ENCODE measurements around the gene CCDC3. TPM values are rescaled to one million over a fixed set of nuclear protein-coding genes. Genes with fewer than 3 reads are reported as not detected.

The CCDC3 gene
- total RNA-seq, 1 experiment from 2014 or later: 0.10 TPM

DNA sequence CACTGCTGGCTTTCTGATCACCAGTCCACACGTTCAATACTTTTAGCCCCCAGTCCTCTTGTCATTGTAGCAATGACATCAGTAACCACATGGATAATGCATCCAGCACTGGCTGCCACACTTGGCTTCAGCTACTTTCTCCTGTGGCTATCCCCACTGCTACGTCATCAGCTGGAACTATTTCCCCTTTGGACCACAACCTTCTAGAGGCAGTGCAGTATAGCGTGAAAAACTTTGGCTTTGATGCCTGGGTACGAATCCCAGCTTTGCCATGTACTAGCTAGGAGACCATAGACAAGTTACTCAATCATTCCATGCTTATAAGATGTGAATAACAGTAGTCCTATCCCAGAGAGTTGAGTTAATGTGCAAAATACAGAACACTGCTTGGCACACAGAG lies 63.2 kb downstream of the CCDC3 start:
- BruUV-seq (replicated peaks): no TSS peak
- Histone ChIP-seq H3K4me3 (ENCODE audit: low read depth in 2 of 2, low read length in 2 of 2) (no peak overlapping the region), H3K36me3 (ENCODE audit: control insufficient read depth, insufficient read depth, low read length) (no peaks in the 10 kb centered on the region), H3K27ac (ENCODE audit: low read length) (no peak overlapping the region), H3K27me3 (ENCODE audit: control insufficient read depth, insufficient read depth, low read length) (no peaks in the 10 kb centered on the region; the same call in 1 of the 2 replicates), H3K9me3 (ENCODE audit: control insufficient read depth, insufficient read depth, low read depth, low read length) (no peaks in the 10 kb centered on the region), H3K4me1 (ENCODE audit: control insufficient read depth, insufficient read depth, low read length) (no peaks in the 10 kb centered on the region)
- POLR2A ChIA-PET: no interaction called here
- CTCF ChIA-PET: no interaction called here
- TF ChIP-seq, protein P1, sequence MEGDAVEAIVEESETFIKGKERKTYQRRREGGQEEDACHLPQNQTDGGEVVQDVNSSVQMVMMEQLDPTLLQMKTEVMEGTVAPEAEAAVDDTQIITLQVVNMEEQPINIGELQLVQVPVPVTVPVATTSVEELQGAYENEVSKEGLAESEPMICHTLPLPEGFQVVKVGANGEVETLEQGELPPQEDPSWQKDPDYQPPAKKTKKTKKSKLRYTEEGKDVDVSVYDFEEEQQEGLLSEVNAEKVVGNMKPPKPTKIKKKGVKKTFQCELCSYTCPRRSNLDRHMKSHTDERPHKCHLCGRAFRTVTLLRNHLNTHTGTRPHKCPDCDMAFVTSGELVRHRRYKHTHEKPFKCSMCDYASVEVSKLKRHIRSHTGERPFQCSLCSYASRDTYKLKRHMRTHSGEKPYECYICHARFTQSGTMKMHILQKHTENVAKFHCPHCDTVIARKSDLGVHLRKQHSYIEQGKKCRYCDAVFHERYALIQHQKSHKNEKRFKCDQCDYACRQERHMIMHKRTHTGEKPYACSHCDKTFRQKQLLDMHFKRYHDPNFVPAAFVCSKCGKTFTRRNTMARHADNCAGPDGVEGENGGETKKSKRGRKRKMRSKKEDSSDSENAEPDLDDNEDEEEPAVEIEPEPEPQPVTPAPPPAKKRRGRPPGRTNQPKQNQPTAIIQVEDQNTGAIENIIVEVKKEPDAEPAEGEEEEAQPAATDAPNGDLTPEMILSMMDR (IDR thresholded peaks at IDR 0.05): no peak
- TF ChIP-seq TCF7L2 (IDR thresholded peaks at IDR 0.05; ENCODE audit: low read depth, low read length): no peak
- TF ChIP-seq, protein P2, sequence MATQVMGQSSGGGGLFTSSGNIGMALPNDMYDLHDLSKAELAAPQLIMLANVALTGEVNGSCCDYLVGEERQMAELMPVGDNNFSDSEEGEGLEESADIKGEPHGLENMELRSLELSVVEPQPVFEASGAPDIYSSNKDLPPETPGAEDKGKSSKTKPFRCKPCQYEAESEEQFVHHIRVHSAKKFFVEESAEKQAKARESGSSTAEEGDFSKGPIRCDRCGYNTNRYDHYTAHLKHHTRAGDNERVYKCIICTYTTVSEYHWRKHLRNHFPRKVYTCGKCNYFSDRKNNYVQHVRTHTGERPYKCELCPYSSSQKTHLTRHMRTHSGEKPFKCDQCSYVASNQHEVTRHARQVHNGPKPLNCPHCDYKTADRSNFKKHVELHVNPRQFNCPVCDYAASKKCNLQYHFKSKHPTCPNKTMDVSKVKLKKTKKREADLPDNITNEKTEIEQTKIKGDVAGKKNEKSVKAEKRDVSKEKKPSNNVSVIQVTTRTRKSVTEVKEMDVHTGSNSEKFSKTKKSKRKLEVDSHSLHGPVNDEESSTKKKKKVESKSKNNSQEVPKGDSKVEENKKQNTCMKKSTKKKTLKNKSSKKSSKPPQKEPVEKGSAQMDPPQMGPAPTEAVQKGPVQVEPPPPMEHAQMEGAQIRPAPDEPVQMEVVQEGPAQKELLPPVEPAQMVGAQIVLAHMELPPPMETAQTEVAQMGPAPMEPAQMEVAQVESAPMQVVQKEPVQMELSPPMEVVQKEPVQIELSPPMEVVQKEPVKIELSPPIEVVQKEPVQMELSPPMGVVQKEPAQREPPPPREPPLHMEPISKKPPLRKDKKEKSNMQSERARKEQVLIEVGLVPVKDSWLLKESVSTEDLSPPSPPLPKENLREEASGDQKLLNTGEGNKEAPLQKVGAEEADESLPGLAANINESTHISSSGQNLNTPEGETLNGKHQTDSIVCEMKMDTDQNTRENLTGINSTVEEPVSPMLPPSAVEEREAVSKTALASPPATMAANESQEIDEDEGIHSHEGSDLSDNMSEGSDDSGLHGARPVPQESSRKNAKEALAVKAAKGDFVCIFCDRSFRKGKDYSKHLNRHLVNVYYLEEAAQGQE (IDR thresholded peaks at IDR 0.05; ENCODE audit: insufficient read depth in 1 of 2, low read depth in 2 of 2, low read length in 1 of 2): no peak
- TF ChIP-seq SIN3A (IDR thresholded peaks at IDR 0.05; ENCODE audit: borderline replicate concordance, insufficient read depth, low read depth, low read length): no peak
- TF ChIP-seq POLR2AphosphoS5 (IDR thresholded peaks at IDR 0.05; ENCODE audit: low read depth, low read length): no peak
- ATAC-seq: no peak
- intact Hi-C loops (cut with micrococcal nuclease; ENCODE audit: unreplicated experiment): no loop called here
- no peak for DNase-seq (ENCODE audit: low read depth, low spot score)
- in situ Hi-C loops (cut with HindIII; ENCODE audit: low pct_unique_long_range_greater_than_20kb, low sequenced_read_pairs): no loop called here

DNA sequence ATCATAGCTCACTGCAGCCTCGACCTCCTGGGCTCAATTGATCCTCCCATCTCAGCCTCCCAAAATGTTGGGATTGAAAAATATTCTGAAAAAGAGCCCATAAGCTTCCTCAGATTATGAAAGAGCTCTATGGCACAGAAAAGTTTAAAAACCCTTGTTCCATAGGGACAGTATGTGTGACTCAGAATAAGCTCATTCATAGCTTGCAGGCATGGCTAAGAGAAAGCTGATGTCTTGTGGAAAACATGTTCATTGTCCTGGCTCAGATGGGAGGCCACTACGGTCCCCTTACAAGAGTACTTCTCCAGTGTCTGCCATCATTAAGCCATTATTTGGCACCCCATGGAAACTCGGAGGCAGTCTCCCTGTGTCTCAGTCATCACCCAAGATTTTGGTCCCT lies 64.0 kb downstream of the CCDC3 start:
- ATAC-seq (no peak), DNase-seq (ENCODE audit: low read depth, low spot score) (no peak)
- ChIA-PET POLR2A (interaction anchor here (0.7 kb wide), 1 partner anchor 84 kb away, joined by 3 read pairs; no protein-coding TSS in a partner anchor), CTCF (no interaction called here)
- no peak overlapping the region for H3K4me3 ChIP-seq (ENCODE audit: low read depth in 2 of 2, low read length in 2 of 2)
- no peaks in the 10 kb centered on the region for H3K36me3 ChIP-seq (ENCODE audit: control insufficient read depth, insufficient read depth, low read length)
- intact Hi-C loops (cut with micrococcal nuclease; ENCODE audit: unreplicated experiment): no loop called here
- H3K27ac ChIP-seq (ENCODE audit: low read length): no peak overlapping the region
- H3K4me1 ChIP-seq (ENCODE audit: control insufficient read depth, insufficient read depth, low read length): no peaks in the 10 kb centered on the region
- no peaks in the 10 kb centered on the region for H3K9me3 ChIP-seq (ENCODE audit: control insufficient read depth, insufficient read depth, low read depth, low read length)
- TF ChIP-seq POLR2AphosphoS5 (IDR thresholded peaks at IDR 0.05; ENCODE audit: low read depth, low read length) (no peak), TCF7L2 (IDR thresholded peaks at IDR 0.05; ENCODE audit: low read depth, low read length) (no peak), SIN3A (IDR thresholded peaks at IDR 0.05; ENCODE audit: borderline replicate concordance, insufficient read depth, low read depth, low read length) (no peak)
- TF ChIP-seq, protein P1 (IDR thresholded peaks at IDR 0.05): no peak
- TF ChIP-seq, protein P2 (IDR thresholded peaks at IDR 0.05; ENCODE audit: insufficient read depth in 1 of 2, low read depth in 2 of 2, low read length in 1 of 2): no peak
- H3K27me3 ChIP-seq (ENCODE audit: control insufficient read depth, insufficient read depth, low read length): no peaks in the 10 kb centered on the region; the same call in 1 of the 2 replicates
- no TSS peak for BruUV-seq (replicated peaks)
- in situ Hi-C loops (cut with HindIII; ENCODE audit: low pct_unique_long_range_greater_than_20kb, low sequenced_read_pairs): no loop called here

All from Panc1 (cell line).